GM12892 (cell line): ENCODE results near the gene FGF1.

Source experiments
- POLR2A ChIP-seq: IDR thresholded peaks from 2 replicates; pipeline ENCODE4 v1.6.1; 2011; ENCODE audit warnings: low read depth, low read length, control low read depth
- POLR2AphosphoS5 ChIP-seq: IDR thresholded peaks from 2 replicates; pipeline ENCODE4 v1.6.1; 2011; ENCODE audit warnings: low read depth, low read length, control low read depth

DNA sequence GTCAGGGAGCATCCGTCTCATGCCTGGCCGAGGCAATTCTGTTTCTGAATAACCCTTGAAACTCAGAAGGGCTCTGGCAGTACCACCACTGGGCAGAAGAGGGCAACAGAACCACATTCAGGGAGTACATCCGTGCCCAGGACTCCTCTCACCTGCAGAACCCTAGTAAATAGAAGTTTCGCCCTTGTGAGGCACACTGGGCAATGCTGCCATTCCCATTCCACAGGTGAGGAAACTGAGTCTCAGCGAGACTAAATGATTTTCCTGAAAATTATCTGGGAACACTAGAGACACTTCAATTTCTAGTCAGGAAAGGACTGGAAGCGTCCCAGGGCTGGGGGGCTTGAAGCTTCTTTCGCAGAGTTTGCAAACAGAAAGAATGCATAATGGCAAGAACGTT, 74.7 kb downstream of the FGF1 start:
- TF ChIP-seq POLR2AphosphoS5 (no peak), POLR2A (no peak)
